ENCODE measurements around the gene NELL2.

NELL2 gene

DNA sequence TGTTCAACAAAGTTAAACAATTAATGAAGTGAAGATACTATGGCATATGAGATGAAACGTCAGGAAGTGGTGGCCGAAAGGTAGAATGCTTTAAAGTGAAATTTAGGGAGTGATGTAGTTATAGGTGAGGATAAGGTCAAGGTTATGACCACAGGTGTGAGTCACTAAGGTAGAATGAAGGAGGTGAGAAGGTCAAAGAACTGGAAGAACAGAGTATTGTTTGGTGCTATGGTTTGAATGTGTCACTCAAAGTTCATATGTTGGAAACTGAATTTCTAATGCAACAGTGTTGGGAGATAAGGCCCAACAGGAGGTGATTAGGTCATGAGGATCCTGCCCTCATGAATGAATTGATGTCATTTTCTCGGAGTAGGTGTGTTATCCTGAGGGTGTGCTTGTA lies 293.6 kb downstream of the NELL2 start:
- Histone ChIP-seq H3K27ac (replicated peaks) (no peak overlapping the region), H3K4me3 (replicated peaks; ENCODE audit: insufficient read depth, low read length) (no peak overlapping the region), H3K27me3 (ENCODE audit: insufficient read depth, poor library complexity, severe bottlenecking) (no peaks in the 10 kb centered on the region)
- DNase-seq (ENCODE audit: low read depth in 1 of 2, low spot score in 1 of 2) = no peak
- TF ChIP-seq GABPA (IDR thresholded peaks at IDR 0.05; ENCODE audit: low read depth) = no peak
- TF ChIP-seq POLR2AphosphoS5 (IDR thresholded peaks at IDR 0.05; ENCODE audit: low read depth) = no peak
- TF ChIP-seq REST (IDR thresholded peaks at IDR 0.05; ENCODE audit: insufficient replicate concordance, low read depth) = no peak
- no peak for TF ChIP-seq CTCF (IDR thresholded peaks at IDR 0.05; ENCODE audit: insufficient read depth, low read length)
- no peak for TF ChIP-seq SPI1 (IDR thresholded peaks at IDR 0.05; ENCODE audit: borderline replicate concordance, low read depth)

DNA sequence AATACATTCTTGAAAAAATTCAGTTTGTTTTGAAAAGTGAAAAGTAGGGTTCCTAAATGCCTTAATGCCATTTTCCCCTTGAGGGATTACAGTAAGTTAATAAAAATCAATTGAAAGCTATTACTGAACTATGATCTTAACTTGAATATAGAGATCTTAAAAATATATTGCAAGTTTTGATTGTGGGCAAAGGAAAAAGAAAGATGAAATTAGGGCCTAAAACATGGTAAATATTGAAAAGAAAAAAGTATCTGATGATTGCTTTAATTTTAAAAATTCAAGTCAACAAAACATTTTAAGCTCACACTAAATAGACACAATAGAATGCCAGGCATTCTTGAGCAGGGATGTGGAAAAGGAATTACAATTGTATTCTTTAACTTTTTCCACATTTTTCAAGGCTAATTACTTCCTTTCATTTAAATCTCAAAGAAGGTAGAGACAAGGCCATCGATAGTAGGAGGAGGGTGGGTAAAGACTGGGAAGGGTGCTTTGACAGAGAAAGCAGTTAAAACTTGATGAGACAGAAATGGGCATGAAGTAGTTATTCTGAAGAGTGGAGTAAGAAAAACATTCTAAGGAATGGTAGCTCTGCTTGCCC lies 294.4 kb downstream of the NELL2 start:
- no peak overlapping the region for H3K4me3 ChIP-seq (replicated peaks; ENCODE audit: insufficient read depth, low read length)
- no peaks in the 10 kb centered on the region for H3K27me3 ChIP-seq (ENCODE audit: insufficient read depth, poor library complexity, severe bottlenecking)
- no peak overlapping the region for H3K27ac ChIP-seq (replicated peaks)
- DNase-seq (ENCODE audit: low read depth in 1 of 2, low spot score in 1 of 2) = no peak
- no peak for TF ChIP-seq SPI1 (IDR thresholded peaks at IDR 0.05; ENCODE audit: borderline replicate concordance, low read depth)
- TF ChIP-seq REST (IDR thresholded peaks at IDR 0.05; ENCODE audit: insufficient replicate concordance, low read depth) = no peak
- no peak for TF ChIP-seq CTCF (IDR thresholded peaks at IDR 0.05; ENCODE audit: insufficient read depth, low read length)
- no peak for TF ChIP-seq POLR2AphosphoS5 (IDR thresholded peaks at IDR 0.05; ENCODE audit: low read depth)
- TF ChIP-seq GABPA (IDR thresholded peaks at IDR 0.05; ENCODE audit: low read depth) = no peak

DNA sequence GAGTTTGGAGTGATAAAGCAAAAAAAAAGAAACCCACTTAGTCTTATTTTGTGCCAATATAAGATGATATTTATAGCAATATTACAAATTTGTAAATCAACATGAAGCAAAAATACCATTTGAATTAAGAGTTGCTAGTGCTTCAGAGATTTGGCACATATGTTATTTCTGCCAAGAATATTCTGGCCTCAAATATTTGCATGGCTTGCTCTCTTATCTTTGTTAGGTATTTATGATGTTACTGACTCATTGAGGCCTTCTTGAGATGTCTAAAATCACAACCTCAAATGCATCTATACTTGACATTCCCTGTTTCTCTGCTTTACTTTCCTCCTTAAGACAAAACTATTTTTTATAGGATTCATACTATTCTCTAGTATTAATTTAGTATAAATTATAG lies 301.5 kb downstream of the NELL2 start:
- no peaks in the 10 kb centered on the region for H3K27me3 ChIP-seq (ENCODE audit: insufficient read depth, poor library complexity, severe bottlenecking)
- no peak overlapping the region for H3K4me3 ChIP-seq (replicated peaks; ENCODE audit: insufficient read depth, low read length)
- DNase-seq (ENCODE audit: low read depth in 1 of 2, low spot score in 1 of 2) = no peak
- TF ChIP-seq GABPA (IDR thresholded peaks at IDR 0.05; ENCODE audit: low read depth) (no peak), CTCF (IDR thresholded peaks at IDR 0.05; ENCODE audit: insufficient read depth, low read length) (no peak), SPI1 (IDR thresholded peaks at IDR 0.05; ENCODE audit: borderline replicate concordance, low read depth) (no peak), REST (IDR thresholded peaks at IDR 0.05; ENCODE audit: insufficient replicate concordance, low read depth) (no peak), POLR2AphosphoS5 (IDR thresholded peaks at IDR 0.05; ENCODE audit: low read depth) (no peak)
- no peak overlapping the region for H3K27ac ChIP-seq (replicated peaks)
